IPS-18a (cell line): ENCODE results near the gene MMEL1.

Experiments
- H3K27ac ChIP-seq: one replicate; pipeline ENCODE4 v1.5.1; 2013; ENCODE audit warnings: low read length
- H3K27me3 ChIP-seq: one replicate; pipeline ENCODE4 v1.6.1; 2013; ENCODE audit warnings: mild to moderate bottlenecking, low read length; ENCODE audit not compliant: control insufficient read depth, insufficient read depth
- H3K36me3 ChIP-seq: one replicate; pipeline ENCODE4 v1.6.1; 2013; ENCODE audit warnings: low read depth, low read length; ENCODE audit not compliant: control insufficient read depth
- H3K4me1 ChIP-seq: one replicate; pipeline ENCODE4 v1.6.1; 2013; ENCODE audit warnings: low read depth, low read length; ENCODE audit not compliant: control insufficient read depth
- H3K4me3 ChIP-seq: one replicate; pipeline ENCODE4 v1.5.1; 2013; ENCODE audit warnings: low read length
- H3K9ac ChIP-seq: one replicate; pipeline ENCODE4 v1.6.1; 2013; ENCODE audit warnings: mild to moderate bottlenecking, low read length, moderate library complexity
- H3K9me3 ChIP-seq: one replicate; pipeline ENCODE4 v1.6.1; 2013; ENCODE audit warnings: low read depth, low read length; ENCODE audit not compliant: control insufficient read depth

Gene MMEL1

DNA sequence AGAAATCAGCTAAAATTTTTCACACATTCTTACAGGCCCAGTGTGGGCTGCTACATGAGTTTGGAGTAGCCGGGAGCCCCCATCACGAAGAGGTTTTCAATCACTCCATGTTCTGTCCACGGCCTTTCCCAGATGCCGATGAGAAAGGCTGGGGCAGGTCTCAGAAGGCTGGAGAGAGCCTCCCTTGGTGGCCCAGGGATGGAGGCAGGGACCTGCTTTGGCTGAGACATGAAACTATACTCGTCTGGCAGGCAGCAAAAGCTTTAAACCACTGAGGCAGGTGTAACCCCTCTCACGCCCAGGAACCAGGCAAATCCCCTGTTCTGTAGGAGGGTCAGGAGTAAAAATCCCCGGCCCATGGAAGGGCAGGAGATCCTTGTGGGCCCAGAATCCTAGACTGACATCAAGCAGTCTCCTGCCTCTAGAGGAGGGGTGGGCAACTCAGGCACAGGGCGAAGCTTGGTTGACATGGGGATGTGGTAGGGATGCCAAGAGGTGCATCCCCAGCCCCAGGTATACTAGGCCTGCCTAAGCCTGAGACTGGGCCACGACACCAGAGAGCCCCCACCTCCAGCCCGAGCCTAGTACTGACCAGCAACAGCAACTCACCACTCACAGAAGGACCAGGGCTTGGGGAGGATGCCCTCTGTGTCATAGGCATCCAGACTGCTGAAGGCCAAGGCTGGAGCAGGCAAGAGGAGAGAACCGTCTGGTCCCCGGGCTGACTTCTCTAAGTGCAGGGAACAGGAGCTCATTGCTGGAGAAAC, 9.1 kb downstream of the MMEL1 start:
- Histone ChIP-seq H3K27me3 (peaks cover 34% of the 10 kb centered on the region), H3K4me1 (no peaks in the 10 kb centered on the region), H3K36me3 (no peaks in the 10 kb centered on the region), H3K4me3 (no peak overlapping the region), H3K27ac (no peak overlapping the region), H3K9me3 (no peaks in the 10 kb centered on the region), H3K9ac (no peak overlapping the region)

DNA sequence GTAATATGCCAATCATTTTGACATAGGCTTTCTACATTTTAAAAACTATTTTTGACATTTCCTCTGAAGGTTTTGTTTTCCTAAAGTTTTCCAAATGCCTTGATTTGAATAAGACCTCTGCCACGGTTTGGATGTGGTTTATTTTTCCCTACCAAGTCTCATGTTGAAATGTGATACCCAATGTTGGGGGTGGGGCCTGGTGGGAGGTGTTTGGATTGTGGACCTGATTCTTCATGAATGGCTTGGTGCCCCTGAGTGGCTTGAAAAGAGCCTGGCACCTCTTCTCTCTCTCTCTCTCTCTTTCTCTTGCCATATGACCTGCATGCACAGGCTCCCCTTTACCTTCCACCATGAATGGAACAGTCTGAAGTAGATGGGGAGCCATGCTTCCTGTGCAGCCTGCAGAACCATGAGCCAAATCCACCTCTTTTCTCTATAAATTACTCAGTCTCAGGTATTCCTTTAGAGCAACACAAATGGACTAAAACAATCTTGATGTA, 14.8 kb downstream of the MMEL1 start:
- Histone ChIP-seq H3K36me3 (no peaks in the 10 kb centered on the region), H3K9me3 (peaks cover 3% of the 10 kb centered on the region), H3K9ac (no peak overlapping the region), H3K4me3 (no peak overlapping the region), H3K27me3 (no peaks in the 10 kb centered on the region), H3K27ac (no peak overlapping the region), H3K4me1 (no peaks in the 10 kb centered on the region)

DNA sequence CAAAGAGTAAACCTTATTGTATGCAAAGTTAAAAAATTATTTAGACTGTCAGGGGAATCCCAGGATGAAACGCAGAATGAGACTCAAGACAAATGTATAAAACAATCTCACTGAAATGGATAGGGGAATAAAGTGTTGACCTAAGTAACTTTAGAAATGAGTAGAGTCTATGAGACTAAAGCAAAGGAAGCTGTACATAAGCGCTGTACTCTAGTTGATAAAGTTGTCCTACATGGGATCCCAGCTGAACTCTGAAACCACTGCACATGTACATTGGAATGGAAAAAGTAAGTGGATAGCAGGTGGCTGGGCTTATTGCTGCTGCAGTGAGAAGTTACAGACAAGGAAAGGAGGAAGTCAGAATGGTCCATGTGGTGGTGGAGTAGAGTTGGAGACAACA, 18.7 kb downstream of the MMEL1 start:
- Histone ChIP-seq H3K27ac (no peak overlapping the region), H3K36me3 (no peaks in the 10 kb centered on the region), H3K9ac (no peak overlapping the region), H3K27me3 (no peaks in the 10 kb centered on the region), H3K9me3 (peaks cover 3% of the 10 kb centered on the region), H3K4me1 (no peaks in the 10 kb centered on the region), H3K4me3 (no peak overlapping the region)

DNA sequence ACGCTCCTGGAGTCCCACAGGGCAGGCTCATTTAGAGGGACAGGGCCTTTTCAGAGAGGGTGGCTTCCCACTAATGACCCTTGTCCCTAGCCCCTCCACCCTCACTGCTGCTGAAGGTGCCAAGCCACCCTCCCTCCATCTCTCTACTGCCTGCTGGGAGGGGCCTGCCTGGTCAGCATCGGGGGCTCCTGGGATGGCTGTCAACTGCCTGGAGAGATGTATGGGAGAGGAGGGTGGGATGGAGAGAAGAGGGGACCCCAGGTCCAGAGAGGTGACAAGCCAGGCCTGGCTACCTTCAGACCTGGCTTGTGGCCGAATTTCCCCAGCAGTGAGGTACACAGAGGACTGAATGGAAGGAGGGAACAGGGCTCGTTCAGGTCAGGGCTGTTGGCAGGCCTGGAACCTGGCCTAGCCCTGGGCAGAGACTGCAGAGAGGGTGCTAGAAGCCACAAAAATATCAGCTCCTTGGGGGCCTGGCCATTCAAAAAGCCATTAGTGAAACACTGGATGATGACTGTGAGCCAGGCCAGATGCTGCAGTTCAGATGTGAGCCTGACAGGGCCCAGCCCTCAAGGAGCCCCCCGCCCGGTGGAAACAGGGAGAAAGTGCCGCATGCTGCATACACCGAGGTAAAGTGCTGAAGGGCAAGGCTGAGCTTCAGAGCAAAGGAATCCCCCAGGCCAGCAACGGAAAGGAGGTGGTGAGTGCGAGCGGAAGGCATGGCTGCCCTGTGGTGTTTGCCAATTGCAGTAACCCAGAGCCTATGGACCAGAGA, 20.0 kb downstream of the MMEL1 start:
- H3K4me3 ChIP-seq: no peak overlapping the region
- H3K9me3 ChIP-seq: peaks cover 3% of the 10 kb centered on the region
- H3K27ac ChIP-seq: no peak overlapping the region
- H3K4me1 ChIP-seq: no peaks in the 10 kb centered on the region
- no peaks in the 10 kb centered on the region for H3K36me3 ChIP-seq
- H3K27me3 ChIP-seq: no peaks in the 10 kb centered on the region
- H3K9ac ChIP-seq: no peak overlapping the region

DNA sequence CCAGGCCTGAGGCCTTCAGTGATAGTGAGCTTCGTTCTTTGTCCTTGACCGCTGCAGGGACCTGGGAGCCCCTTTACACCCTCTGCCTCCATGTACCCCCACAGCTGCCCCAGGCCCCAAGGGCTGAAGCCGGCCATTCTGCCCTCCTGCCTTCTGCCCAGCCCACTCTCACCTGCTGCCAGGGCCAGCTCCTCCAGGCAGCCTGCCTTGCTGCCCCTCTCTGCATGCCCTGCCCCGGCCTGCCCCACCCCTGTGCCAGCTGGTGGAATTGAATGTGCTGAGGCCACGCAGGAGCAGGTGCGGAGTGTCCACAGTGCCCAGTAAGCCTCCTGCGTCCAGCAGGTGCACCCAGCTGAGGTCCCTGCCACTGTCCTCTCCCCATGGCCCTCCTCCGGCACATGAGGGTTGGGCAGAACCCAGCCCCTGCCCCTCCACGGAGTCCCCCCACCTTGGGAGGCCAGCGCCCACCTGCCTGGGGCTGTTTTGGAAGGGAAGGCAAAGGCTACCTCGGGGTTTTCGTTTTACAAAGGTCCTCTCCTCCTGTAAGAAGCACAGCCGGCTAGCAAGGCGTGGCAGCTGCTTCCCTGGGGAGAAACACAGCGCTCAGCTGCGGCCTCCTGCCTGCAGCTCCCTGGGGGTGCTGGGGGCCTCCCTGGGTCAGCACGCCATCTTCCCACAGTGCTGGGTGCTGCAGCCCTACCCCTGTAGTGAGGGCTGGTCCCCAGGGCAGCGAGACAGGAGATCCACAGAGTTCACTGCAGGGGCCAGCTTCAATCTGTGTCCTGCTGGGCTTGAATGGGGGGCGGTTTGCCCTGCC, 21.0 kb downstream of the MMEL1 start:
- Histone ChIP-seq H3K9ac (no peak overlapping the region), H3K27me3 (no peaks in the 10 kb centered on the region), H3K9me3 (peaks cover 3% of the 10 kb centered on the region), H3K4me1 (no peaks in the 10 kb centered on the region), H3K36me3 (no peaks in the 10 kb centered on the region), H3K27ac (no peak overlapping the region), H3K4me3 (no peak overlapping the region)

DNA sequence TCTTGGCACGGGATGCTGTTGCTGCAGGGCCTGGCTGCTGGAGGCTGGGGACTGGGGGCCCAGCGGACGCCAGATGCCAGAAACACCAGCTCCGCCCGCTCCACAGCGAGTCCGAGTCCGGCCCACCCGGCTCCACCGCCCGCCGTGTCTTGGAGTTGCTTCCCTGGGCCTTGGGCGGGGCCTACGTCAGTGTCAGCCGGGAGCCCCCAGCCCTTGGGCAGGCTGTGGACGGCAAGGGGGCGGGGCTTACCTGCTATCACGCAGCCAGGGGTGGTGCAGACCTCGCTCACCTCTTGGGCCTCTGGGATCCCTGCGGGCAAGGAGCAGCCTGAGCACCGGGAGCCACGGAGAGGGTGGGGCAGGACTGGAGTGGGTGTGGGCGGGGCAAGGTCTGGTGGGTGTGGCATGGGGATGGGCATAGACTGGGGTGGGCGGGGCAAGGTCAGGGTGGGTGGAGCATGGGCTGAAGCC, 21.8 kb downstream of the MMEL1 start:
- no peak overlapping the region for H3K27ac ChIP-seq
- peak overlapping the region; percentile 26 for H3K4me3 ChIP-seq
- H3K9ac ChIP-seq: no peak overlapping the region
- no peaks in the 10 kb centered on the region for H3K4me1 ChIP-seq
- H3K9me3 ChIP-seq: peaks cover 3% of the 10 kb centered on the region
- H3K36me3 ChIP-seq: no peaks in the 10 kb centered on the region
- no peaks in the 10 kb centered on the region for H3K27me3 ChIP-seq

DNA sequence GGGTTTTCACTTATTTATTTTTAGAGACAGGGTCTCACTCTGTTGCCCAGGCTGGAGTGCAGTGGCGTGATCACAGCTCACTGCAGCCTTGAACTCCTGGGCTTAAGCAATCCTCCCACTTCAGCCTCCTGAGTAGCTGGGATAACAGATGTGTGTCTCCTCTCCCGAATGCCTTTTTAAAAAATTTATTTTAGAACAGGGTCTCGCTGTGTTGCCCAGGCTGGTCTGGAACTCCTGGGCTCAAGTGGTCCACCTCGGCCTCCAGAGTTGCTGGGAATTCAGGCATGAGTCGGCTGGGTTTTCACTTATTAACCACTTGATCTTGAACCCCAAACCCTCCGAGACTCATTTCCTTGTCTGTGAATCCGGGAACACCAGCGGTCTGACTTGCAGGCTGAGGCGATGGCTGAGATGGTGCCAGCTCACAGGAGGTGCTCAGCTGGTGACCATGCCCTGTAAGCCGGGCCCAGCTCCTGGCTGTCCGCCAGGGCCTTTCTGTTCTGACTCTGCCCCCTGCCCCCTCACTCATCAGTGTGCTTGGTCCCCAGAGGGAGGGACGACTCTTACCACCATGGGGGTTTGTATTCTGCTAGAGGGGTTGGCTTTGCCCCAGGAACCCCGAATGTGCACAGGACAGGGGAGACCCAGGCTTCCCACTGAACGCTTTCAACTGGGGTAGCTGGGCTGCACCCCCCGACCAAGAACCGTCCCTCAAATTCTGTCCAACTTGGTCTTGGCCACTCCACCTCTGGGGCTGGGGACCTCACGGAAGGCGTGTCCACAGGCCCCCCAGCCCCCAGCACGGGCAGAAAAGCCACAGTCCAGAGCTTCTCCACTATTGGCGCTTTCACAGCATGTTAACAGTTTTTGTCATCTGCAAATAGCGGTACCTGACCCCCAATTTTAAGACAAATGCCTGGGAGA, 22.5 kb downstream of the MMEL1 start:
- H3K4me3 ChIP-seq: peak overlapping the region; percentile 26
- no peak overlapping the region for H3K9ac ChIP-seq
- no peaks in the 10 kb centered on the region for H3K36me3 ChIP-seq
- H3K4me1 ChIP-seq: no peaks in the 10 kb centered on the region
- no peaks in the 10 kb centered on the region for H3K9me3 ChIP-seq
- no peak overlapping the region for H3K27ac ChIP-seq
- no peaks in the 10 kb centered on the region for H3K27me3 ChIP-seq

DNA sequence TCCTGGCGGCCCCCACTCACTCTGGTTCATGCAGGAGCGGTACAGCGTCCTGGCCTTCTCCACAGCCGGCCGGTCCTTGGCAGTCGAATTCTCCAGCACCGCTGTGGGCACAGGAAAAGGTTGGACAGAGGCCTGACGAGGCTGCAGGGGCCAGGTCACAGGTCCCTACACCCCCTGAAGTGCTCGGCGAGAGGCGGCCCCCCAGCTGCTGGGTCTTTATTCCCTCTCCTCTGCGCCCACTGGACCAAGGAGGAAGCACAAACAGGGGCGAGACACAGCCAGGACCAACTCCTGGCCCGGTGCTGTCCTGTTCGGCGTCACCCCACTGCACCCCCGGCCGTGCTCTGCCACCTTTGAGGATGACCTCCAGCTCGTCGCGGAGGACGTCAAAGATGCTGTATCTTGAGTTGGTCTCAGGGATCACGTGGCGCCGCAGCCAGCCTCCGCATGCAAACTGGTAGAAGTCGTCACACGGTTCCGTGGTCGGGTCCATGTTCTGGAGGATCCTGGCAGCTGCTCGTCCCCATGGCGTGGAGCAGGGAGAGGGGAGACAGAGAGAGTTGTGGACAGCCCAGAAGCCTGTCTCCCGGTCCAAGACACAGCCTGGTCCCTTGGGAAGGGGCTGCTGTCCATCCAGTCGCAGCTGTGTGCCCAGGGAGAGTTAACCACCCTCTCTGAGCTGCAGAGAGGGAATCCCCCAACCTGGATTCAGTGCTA, 23.3 kb downstream of the MMEL1 start:
- H3K36me3 ChIP-seq: no peaks in the 10 kb centered on the region
- H3K9ac ChIP-seq: no peak overlapping the region
- H3K27ac ChIP-seq: no peak overlapping the region
- H3K9me3 ChIP-seq: no peaks in the 10 kb centered on the region
- H3K4me3 ChIP-seq: no peak overlapping the region
- no peaks in the 10 kb centered on the region for H3K27me3 ChIP-seq
- no peaks in the 10 kb centered on the region for H3K4me1 ChIP-seq

DNA sequence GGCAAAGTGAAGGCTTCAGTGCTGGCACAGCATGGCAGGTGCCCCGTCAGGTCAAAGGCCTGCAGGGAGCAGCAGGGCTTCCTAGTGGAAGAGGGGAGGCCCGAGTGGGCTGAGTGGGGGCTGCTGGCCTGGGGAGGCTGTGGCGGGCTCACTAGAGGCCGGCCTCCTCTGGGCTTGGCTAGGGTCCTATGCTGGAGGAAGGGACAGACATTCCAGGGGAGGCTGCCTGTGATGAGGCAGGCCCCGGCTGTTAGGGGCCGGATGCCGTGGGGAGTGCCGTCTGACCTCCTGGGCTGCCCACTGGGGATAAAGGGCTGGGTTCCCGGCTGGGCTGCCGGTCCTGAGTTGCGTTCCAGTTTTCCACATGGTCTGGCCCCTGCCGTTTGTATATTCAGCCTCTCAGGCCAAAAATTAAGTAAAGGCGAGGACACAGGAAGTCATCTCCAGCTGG, 25.1 kb downstream of the MMEL1 start:
- Histone ChIP-seq H3K4me1 (no peaks in the 10 kb centered on the region), H3K9ac (no peak overlapping the region), H3K27ac (no peak overlapping the region), H3K36me3 (no peaks in the 10 kb centered on the region), H3K9me3 (no peaks in the 10 kb centered on the region), H3K4me3 (no peak overlapping the region), H3K27me3 (no peaks in the 10 kb centered on the region)

DNA sequence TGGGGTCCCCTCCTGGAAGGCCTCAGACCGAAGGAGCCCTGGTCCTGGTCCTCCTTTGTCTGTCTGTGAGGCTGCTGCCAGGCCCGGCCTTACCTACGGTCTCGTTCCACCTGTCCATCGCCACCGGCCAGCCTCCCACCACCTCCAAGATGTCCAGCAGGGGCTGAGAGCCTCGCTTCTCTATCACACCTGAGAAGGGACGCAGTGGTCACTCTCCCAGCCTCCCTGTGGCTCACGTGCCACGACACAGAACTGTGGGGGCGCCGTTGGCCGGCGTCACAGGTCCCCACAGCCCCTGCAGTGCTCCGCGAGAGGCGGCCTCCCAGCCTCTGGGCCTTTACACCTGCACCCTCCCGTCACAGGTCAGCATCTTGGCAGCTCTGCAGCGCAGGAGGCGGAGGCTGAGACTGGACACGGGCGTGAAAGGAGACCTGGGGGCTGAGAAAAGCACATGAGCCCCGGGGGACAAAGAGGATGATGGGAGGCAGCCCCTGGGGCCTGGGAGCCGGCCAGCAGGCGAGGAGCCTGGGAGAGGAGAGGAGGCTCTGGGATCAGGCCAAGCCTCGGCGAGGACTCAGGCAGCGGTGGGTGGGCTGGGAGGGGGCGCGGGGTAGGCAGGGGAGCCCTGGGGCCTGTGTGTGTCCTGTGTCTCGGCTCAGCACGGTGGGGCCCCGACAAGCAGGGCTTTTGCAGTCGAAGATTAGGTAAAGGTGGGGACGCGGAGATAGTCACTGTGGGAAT, 25.8 kb downstream of the MMEL1 start:
- Histone ChIP-seq H3K9me3 (no peaks in the 10 kb centered on the region), H3K4me3 (no peak overlapping the region), H3K9ac (no peak overlapping the region), H3K4me1 (no peaks in the 10 kb centered on the region), H3K27ac (no peak overlapping the region), H3K36me3 (no peaks in the 10 kb centered on the region), H3K27me3 (no peaks in the 10 kb centered on the region)
